H1 (cell line): Measurements from ENCODE around the gene P2RX7. TPM values are rescaled to one million over a fixed set of nuclear protein-coding genes. Genes with fewer than 3 reads are reported as not detected.

ENCODE experiments used
- CTCF ChIA-PET: fragments of 300-600 bp; sonication (Branson Sonifier 250); formaldehyde crosslinking; loops from one replicate; lab custom pipeline; 2021; ENCODE audit not compliant: partially characterized antibody; lab: Charles Lee
- POLR2A ChIA-PET: fragments of 300-600 bp; sonication (Branson Sonifier 250); formaldehyde crosslinking; loops from one replicate; lab custom pipeline; 2021; ENCODE audit warnings: inconsistent platforms; ENCODE audit not compliant: partially characterized antibody; lab: Charles Lee
- DNase-seq, 2 experiments: peaks; one replicate each; pipeline versions ENCODE4 v3.0.0 to v3.0.0-alpha.2; 2010 to 2022; ENCODE audit warnings: low spot score in 2 of 2, low read depth in 1 of 2, mixed read lengths in 1 of 2
- FAIRE-seq: peaks from 2 replicates; lab custom pipeline; 2011; peaks lifted over from hg19 to GRCh38; lab: Jason Lieb, UNC
- H2AFZ ChIP-seq: 2 replicates; pipeline ENCODE4 v1.8.1; 2012; ENCODE audit warnings: low read length, inconsistent platforms
- H2AK5ac ChIP-seq: 2 replicates; pipeline ENCODE4 v1.6.1; 2013; ENCODE audit warnings: low read depth, low read length
- H2BK120ac ChIP-seq: replicated peaks from 2 replicates; pipeline ENCODE3; 2013; ENCODE audit warnings: low read depth, low read length, inconsistent platforms
- H2BK12ac ChIP-seq: 2 replicates; pipeline ENCODE4 v1.6.1; 2013; ENCODE audit warnings: low read depth, low read length
- H2BK15ac ChIP-seq: 2 replicates; pipeline ENCODE4 v1.6.1; 2013; ENCODE audit warnings: low read length
- H2BK20ac ChIP-seq: 2 replicates; pipeline ENCODE4 v1.6.1; 2013; ENCODE audit warnings: low read length
- H2BK5ac ChIP-seq: 2 replicates; pipeline ENCODE4 v1.6.1; 2013; ENCODE audit warnings: low read depth, low read length
- H3K14ac ChIP-seq: 2 replicates; pipeline ENCODE4 v1.6.1; 2013; ENCODE audit warnings: inconsistent platforms; ENCODE audit not compliant: insufficient read length
- H3K18ac ChIP-seq: 2 replicates; pipeline ENCODE4 v1.6.1; 2013; ENCODE audit warnings: low read length; ENCODE audit errors: extremely low read depth
- H3K23ac ChIP-seq: 2 replicates; pipeline ENCODE4 v1.6.1; 2013; ENCODE audit warnings: inconsistent platforms; ENCODE audit not compliant: insufficient read length
- H3K23me2 ChIP-seq: 2 replicates; pipeline ENCODE4 v1.6.1; 2013; ENCODE audit warnings: low read depth, low read length
- H3K27ac ChIP-seq: 2 replicates; pipeline ENCODE4 v1.6.1; 2011; ENCODE audit warnings: low read depth, low read length, inconsistent platforms
- H3K27me3 ChIP-seq, 4 experiments: replicated peaks in 1 of 4; 1 replicate in 1 of 4; 2 replicates in 3 of 4; pipeline versions ENCODE4 v1.6.1 to v1.8.1; 2011 to 2013; ENCODE audit warnings: low read length in 3 of 4, mild to moderate bottlenecking in 3 of 4, inconsistent platforms in 2 of 4, mixed read lengths in 2 of 4, moderate library complexity in 1 of 4; ENCODE audit not compliant: control insufficient read depth in 3 of 4, insufficient read depth in 3 of 4; ENCODE audit errors: extremely low read depth in 1 of 4
- H3K36me3 ChIP-seq, 4 experiments: 2 replicates each; pipeline versions ENCODE4 v1.6.1 to v1.8.1; 2011 to 2013; ENCODE audit warnings: mild to moderate bottlenecking in 4 of 4, low read length in 3 of 4, moderate library complexity in 2 of 4, control low read depth in 1 of 4, inconsistent platforms in 1 of 4; ENCODE audit not compliant: insufficient read depth in 4 of 4, control insufficient read depth in 2 of 4
- H3K4ac ChIP-seq: replicated peaks from 2 replicates; pipeline ENCODE3; 2013; ENCODE audit warnings: low read length, low read depth, mixed read lengths, inconsistent platforms; ENCODE audit not compliant: insufficient read length
- H3K4me1 ChIP-seq, 4 experiments: replicated peaks in 1 of 4; 1 replicate in 1 of 4; 2 replicates in 3 of 4; pipeline versions ENCODE4 v1.6.1 to v1.8.1; 2011 to 2013; ENCODE audit warnings: low read length in 3 of 4, inconsistent platforms in 2 of 4, mixed read lengths in 1 of 4; ENCODE audit not compliant: insufficient read depth in 4 of 4, control insufficient read depth in 3 of 4
- H3K4me2 ChIP-seq, 2 experiments: 2 replicates each; pipeline versions ENCODE4 v1.6.1 to v1.8.1; 2011 to 2013; ENCODE audit warnings: low read depth in 2 of 2, low read length in 2 of 2, control low read depth in 1 of 2, inconsistent platforms in 1 of 2, mild to moderate bottlenecking in 1 of 2; ENCODE audit not compliant: insufficient read depth in 1 of 2
- H3K4me3 ChIP-seq, 4 experiments: fragments of 200-600, 300-600 bp in 1 of 4; sonication (generic), shearing (Covaris generic), sonication (Bioruptor Twin) in 1 of 4; 2 replicates each; pipeline versions ENCODE4 v1.5.1 to v1.8.1; 2011 to 2016; ENCODE audit warnings: low read length in 4 of 4, low read depth in 3 of 4, control low read depth in 2 of 4, inconsistent platforms in 2 of 4, mild to moderate bottlenecking in 2 of 4, mixed read lengths in 1 of 4, moderate library complexity in 1 of 4; ENCODE audit not compliant: insufficient read depth in 2 of 4; ENCODE audit errors: extremely low read depth in 1 of 4
- H3K56ac ChIP-seq: replicated peaks from 2 replicates; pipeline ENCODE3; 2013; ENCODE audit warnings: low read depth, mild to moderate bottlenecking, mixed read lengths, low read length, inconsistent platforms; ENCODE audit not compliant: insufficient read length
- H3K79me1 ChIP-seq: 2 replicates; pipeline ENCODE4 v1.6.1; 2013; ENCODE audit warnings: low read depth, low read length, control low read depth
- H3K79me2 ChIP-seq, 2 experiments: 2 replicates each; pipeline versions ENCODE4 v1.6.1 to v1.8.1; 2012 to 2013; ENCODE audit warnings: low read length in 2 of 2, mild to moderate bottlenecking in 2 of 2, inconsistent platforms in 1 of 2; ENCODE audit not compliant: insufficient read depth in 2 of 2, control insufficient read depth in 1 of 2
- H3K9ac ChIP-seq, 4 experiments: replicated peaks in 1 of 4; 1 replicate in 1 of 4; 2 replicates in 3 of 4; pipeline versions ENCODE4 v1.6.1 to v1.8.1; 2011 to 2013; ENCODE audit warnings: low read depth in 3 of 4, low read length in 3 of 4, control low read depth in 2 of 4, mild to moderate bottlenecking in 2 of 4, moderate library complexity in 2 of 4, inconsistent platforms in 1 of 4; ENCODE audit errors: extremely low read depth in 1 of 4
- H3K9me3 ChIP-seq, 2 experiments: 2 replicates each; pipeline versions ENCODE4 v1.6.1 to v1.8.1; 2012 to 2013; ENCODE audit warnings: mild to moderate bottlenecking in 2 of 2, moderate library complexity in 2 of 2, control low read depth in 1 of 2, inconsistent platforms in 1 of 2, low read depth in 1 of 2, low read length in 1 of 2, mixed read lengths in 1 of 2; ENCODE audit not compliant: insufficient read depth in 2 of 2
- H4K20me1 ChIP-seq, 2 experiments: replicated peaks in 1 of 2; 2 replicates each; pipeline versions ENCODE3 to v1.8.1; 2011 to 2013; ENCODE audit warnings: inconsistent platforms in 2 of 2, low read length in 2 of 2, mild to moderate bottlenecking in 1 of 2; ENCODE audit not compliant: insufficient read depth in 2 of 2, control insufficient read depth in 1 of 2
- H4K5ac ChIP-seq: 2 replicates; pipeline ENCODE4 v1.6.1; 2013; ENCODE audit warnings: low read length, low read depth, mixed read lengths, inconsistent platforms; ENCODE audit not compliant: insufficient read length
- H4K8ac ChIP-seq: 2 replicates; pipeline ENCODE4 v1.8.0; 2013; ENCODE audit warnings: mild to moderate bottlenecking, moderate library complexity, low read length, inconsistent platforms; ENCODE audit not compliant: insufficient read depth; ENCODE audit errors: extremely low read depth
- H4K91ac ChIP-seq: replicated peaks from 2 replicates; pipeline ENCODE3; 2013; ENCODE audit warnings: low read length, mixed read lengths, inconsistent platforms; ENCODE audit not compliant: insufficient read length
- CHD1 ChIP-seq: IDR thresholded peaks from 2 replicates; pipeline ENCODE4 v1.6.1; 2012; ENCODE audit warnings: low read depth, low read length, improper control_type of control experiment
- CTBP2 ChIP-seq: IDR thresholded peaks from 2 replicates; pipeline ENCODE4 v1.7.0; 2011; ENCODE audit warnings: borderline replicate concordance, mild to moderate bottlenecking, moderate library complexity, mixed read lengths, low read length; ENCODE audit not compliant: insufficient read depth, insufficient read length
- NRF1 ChIP-seq: IDR thresholded peaks from 2 replicates; pipeline ENCODE4 v1.6.1; 2011; ENCODE audit warnings: mild to moderate bottlenecking, low read depth, low read length, improper control_type of control experiment
- SP2 ChIP-seq: IDR thresholded peaks from 2 replicates; pipeline ENCODE4 v1.6.1; 2012; ENCODE audit warnings: mild to moderate bottlenecking, low read length, inconsistent platforms
- WGBS, 2 experiments: shearing (Covaris generic) in 1 of 2; methylation state at CpG; one replicate each; pipeline versions ENCODE4 v1.1.6 to v1.1.7; 2013 to 2015; ENCODE audit warnings: low lambda C conversion rate in 2 of 2, mixed read lengths in 2 of 2, inconsistent platforms in 1 of 2, low coverage in 1 of 2, missing lambda C conversion rate in 1 of 2; ENCODE audit not compliant: insufficient replicate concordance in 2 of 2, insufficient coverage in 1 of 2, insufficient read length in 1 of 2; ENCODE audit errors: extremely low coverage in 1 of 2, missing lambda C conversion rate in 1 of 2; 5-methylcytosine and 5-hydroxymethylcytosine counted together
- polyA plus RNA-seq, 7 experiments: library from polyadenylated mRNA; depleted of rRNA in 3 of 7; stranded (reverse) in 5 of 7; unstranded in 2 of 7; fragments of >200 nt in 5 of 7; fragments of 200-250 nt in 2 of 7; gene quantifications; 1 replicate in 5 of 7; 2 replicates in 1 of 7; 4 replicates in 1 of 7; pipeline versions ENCODE4 v1.2.1 to v1.2.3, GENCODE V29; 2011 to 2013; ENCODE audit warnings: missing spikeins in 2 of 7, mixed read lengths in 2 of 7
- total RNA-seq: library from RNA; stranded (reverse); fragmentation: NEBNext Ultra II Directional; extraction: Animal tissue kit (Norgen Biotek cat#: 25700); gene quantifications from 2 replicates; pipeline ENCODE4 v1.2.1, GENCODE V29; 2021

P2RX7 gene
- total and polyA plus RNA-seq, 2 of the 8 experiments (the other 6 are each of a cell fraction or from before 2014, with no cell fraction given): 0.38 to 0.56 TPM

DNA sequence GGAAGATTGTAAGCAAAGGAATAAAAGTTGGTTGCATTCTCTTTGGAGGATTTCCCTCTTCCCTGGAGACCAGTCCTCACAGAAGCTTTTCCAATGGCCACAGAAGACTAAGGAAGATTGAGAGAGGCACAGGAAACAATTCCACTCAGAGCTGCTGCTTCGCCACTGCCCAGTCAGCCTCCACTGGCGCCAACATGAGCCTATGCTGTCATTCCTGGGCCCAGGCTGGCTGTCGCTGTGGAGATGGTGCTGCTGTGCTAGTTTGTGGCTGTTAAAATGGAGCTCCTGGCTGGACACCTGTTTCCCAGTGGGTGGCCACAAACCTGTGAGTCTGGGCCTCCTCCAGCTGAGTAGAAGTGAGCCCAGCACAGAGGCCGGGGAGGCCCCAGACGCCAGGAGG, 6.6 kb downstream of the P2RX7 start:
- no peak overlapping the region for H3K18ac ChIP-seq
- 99% methylated on average over 5 of the region's 5 CpGs; no CpG with 5 or more reads in 1 of the 2 experiments for WGBS, 2 experiments
- no peak overlapping the region for H2AK5ac ChIP-seq
- POLR2A ChIA-PET: no interaction called here
- no peak overlapping the region for H3K27ac ChIP-seq
- no peak overlapping the region for H2BK120ac ChIP-seq
- no peak overlapping the region for H3K4me2 ChIP-seq
- H4K8ac ChIP-seq: no peak overlapping the region
- FAIRE-seq: no peak
- H3K56ac ChIP-seq: no peak overlapping the region
- H2AFZ ChIP-seq: no peak overlapping the region
- H3K27me3 ChIP-seq: no peaks in the 10 kb centered on the region
- no peaks in the 10 kb centered on the region for H3K4me1 ChIP-seq
- no peak overlapping the region for H2BK20ac ChIP-seq
- H3K14ac ChIP-seq: no peak overlapping the region
- no peak overlapping the region for H2BK15ac ChIP-seq
- no peaks in the 10 kb centered on the region for H3K79me2 ChIP-seq
- H3K23ac ChIP-seq: no peak overlapping the region
- H3K4me3 ChIP-seq: no peak overlapping the region
- no peaks in the 10 kb centered on the region for H4K20me1 ChIP-seq
- no peak overlapping the region for H3K9ac ChIP-seq
- H3K9me3 ChIP-seq: no peaks in the 10 kb centered on the region
- H3K36me3 ChIP-seq: no peaks in the 10 kb centered on the region
- no peaks in the 10 kb centered on the region for H3K23me2 ChIP-seq
- CTCF ChIA-PET: interaction anchor here (0.9 to 1.3 kb wide), 2 partner anchors 21 to 85 kb away, joined by 3 read pairs; no protein-coding TSS in a partner anchor
- no peak overlapping the region for H2BK12ac ChIP-seq
- H3K79me1 ChIP-seq: no peaks in the 10 kb centered on the region
- H2BK5ac ChIP-seq: no peak overlapping the region
- H3K4ac ChIP-seq: no peak overlapping the region
- no peak overlapping the region for H4K5ac ChIP-seq
- no peak overlapping the region for H4K91ac ChIP-seq
- DNase-seq: no peak
- no peak for TF ChIP-seq SP2
- no peak for TF ChIP-seq NRF1
- TF ChIP-seq CHD1: no peak
- TF ChIP-seq CTBP2: no peak
